ENCODE data around the gene RADIL.

RADIL gene

GRCh38 chr7:4749798-4750197, 133.7 kb downstream of the RADIL start:
- no peak for DNase-seq

GRCh38 chr7:4749363-4749762, 134.2 kb downstream of the RADIL start:
- DNase-seq = no peak
